SK-N-MC (cell line): ENCODE measurements around the gene SMPD1.

Experiments used
- EZH2 ChIP-seq: fragments of 200-600 bp; sonication (generic); IDR thresholded peaks from one replicate; pipeline ENCODE4 v1.6.1; 2017; ENCODE audit warnings: antibody characterized with exemption
- FOXP2 ChIP-seq: optimal IDR thresholded peaks from 2 replicates; pipeline ENCODE3; 2011; ENCODE audit warnings: mild to moderate bottlenecking, moderate library complexity; ENCODE audit not compliant: insufficient read depth; ENCODE audit errors: extremely low read length, control extremely low read depth
- POLR2AphosphoS5 ChIP-seq: IDR thresholded peaks from 2 replicates; pipeline ENCODE4 v1.6.1; 2012; ENCODE audit warnings: mild to moderate bottlenecking, low read depth, low read length, borderline replicate concordance

DNA sequence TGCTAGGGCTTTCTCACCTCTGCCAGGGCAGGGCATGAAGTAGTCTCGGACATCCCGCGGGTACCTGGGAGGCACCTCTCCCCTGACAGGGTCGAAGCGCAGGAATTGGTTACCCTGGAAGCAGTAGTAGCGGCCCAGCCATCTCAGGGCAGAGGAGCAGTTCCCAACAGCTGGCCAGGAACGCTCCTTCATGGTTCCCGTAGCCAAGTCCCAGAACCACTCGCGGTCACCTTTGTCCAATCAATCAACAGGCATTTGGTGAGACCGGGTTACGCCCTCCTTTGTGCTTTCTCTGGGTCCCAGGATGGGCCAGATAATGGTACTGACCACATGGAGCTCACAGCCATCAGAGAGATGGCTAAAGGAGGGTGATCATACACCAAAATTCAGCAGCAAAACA lies 47.1 kb downstream of the SMPD1 start:
- no peak for TF ChIP-seq EZH2
- TF ChIP-seq POLR2AphosphoS5, result no peak
- no peak for TF ChIP-seq FOXP2
